Muscle layer of colon (tissue), 2 donors: ENCODE data around the gene FLII.

ENCODE experiments used
- H3K27ac ChIP-seq: one replicate; pipeline ENCODE4 v1.7.0; 2013; ENCODE audit warnings: low read depth, mild to moderate bottlenecking, low read length, moderate library complexity
- H3K27me3 ChIP-seq, 2 donors: one replicate each; pipeline ENCODE4 v1.7.0; 2013; ENCODE audit warnings: low read length in 2 of 2, mild to moderate bottlenecking in 2 of 2; ENCODE audit not compliant: insufficient read depth in 2 of 2, control insufficient read depth in 1 of 2
- H3K36me3 ChIP-seq: one replicate; pipeline ENCODE4 v1.7.0; 2013; ENCODE audit warnings: mild to moderate bottlenecking, low read length; ENCODE audit not compliant: insufficient read depth
- H3K4me1 ChIP-seq: one replicate; pipeline ENCODE4 v1.7.0; 2013; ENCODE audit warnings: mild to moderate bottlenecking, low read length; ENCODE audit not compliant: insufficient read depth
- H3K4me3 ChIP-seq, 2 donors: one replicate each; pipeline ENCODE4 v1.7.0; 2013; ENCODE audit warnings: low read length in 2 of 2, low read depth in 1 of 2, mild to moderate bottlenecking in 1 of 2, moderate library complexity in 1 of 2
- H3K9ac ChIP-seq: one replicate; pipeline ENCODE4 v1.7.0; 2013; ENCODE audit warnings: low read length
- H3K9me3 ChIP-seq: one replicate; pipeline ENCODE4 v1.7.0; 2013; ENCODE audit warnings: mild to moderate bottlenecking, low read length
- donor health status: abdominal sarcoma.
- donor health status: Adenocarcinoma of cecum.

The FLII gene

DNA sequence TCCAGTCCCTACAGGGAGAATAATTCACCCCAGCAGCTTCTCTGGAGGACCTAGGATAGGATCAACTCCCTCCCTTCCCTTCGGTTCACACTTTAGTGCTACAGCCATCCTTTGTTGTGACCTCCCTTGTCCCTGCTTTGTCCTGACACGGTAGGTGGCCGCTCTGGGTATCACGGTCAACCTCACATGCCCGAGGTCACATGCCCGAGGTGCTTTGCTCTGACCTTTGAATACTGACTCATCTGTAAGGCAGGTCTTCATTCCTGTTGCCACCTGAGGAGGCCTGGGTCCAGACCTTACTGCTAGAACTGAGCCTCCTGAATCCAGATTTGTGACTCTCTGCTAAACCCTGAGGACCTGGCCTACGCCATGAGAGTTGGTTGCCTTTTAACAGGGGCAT lies 55.2 kb downstream of the FLII start:
- H3K36me3 ChIP-seq: peaks cover 61% of the 10 kb centered on the region
- no peak overlapping the region for H3K27ac ChIP-seq
- H3K9me3 ChIP-seq: no peaks in the 10 kb centered on the region
- no peaks in the 10 kb centered on the region for H3K27me3 ChIP-seq
- H3K4me3 ChIP-seq: no peak overlapping the region
- peaks cover 19% of the 10 kb centered on the region for H3K4me1 ChIP-seq
- H3K9ac ChIP-seq: no peak overlapping the region

DNA sequence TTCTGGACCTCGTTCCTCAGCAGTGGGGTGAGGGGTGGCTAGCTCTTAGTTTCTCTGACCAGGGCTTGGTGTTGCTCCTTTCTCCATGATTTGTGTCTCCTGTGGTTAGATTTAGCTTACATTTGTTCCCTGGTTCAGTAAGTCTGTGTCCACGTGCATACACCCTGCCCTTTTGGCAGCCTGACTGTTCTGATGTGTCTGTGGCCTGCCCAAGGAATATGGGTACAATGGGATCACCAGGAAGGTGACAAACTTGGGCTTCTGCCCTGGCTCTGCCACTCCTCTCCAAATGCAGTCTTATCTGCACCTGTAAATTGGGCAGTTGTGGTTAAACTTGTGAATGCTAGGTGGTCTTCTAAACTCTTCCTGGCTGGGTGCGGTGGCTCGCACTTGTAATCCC lies 57.4 kb downstream of the FLII start:
- Histone ChIP-seq H3K27ac (no peak overlapping the region), H3K4me3 (no peak overlapping the region), H3K27me3 (no peaks in the 10 kb centered on the region), H3K4me1 (peaks cover 33% of the 10 kb centered on the region), H3K9ac (no peak overlapping the region), H3K9me3 (no peaks in the 10 kb centered on the region), H3K36me3 (peaks cover 55% of the 10 kb centered on the region)

DNA sequence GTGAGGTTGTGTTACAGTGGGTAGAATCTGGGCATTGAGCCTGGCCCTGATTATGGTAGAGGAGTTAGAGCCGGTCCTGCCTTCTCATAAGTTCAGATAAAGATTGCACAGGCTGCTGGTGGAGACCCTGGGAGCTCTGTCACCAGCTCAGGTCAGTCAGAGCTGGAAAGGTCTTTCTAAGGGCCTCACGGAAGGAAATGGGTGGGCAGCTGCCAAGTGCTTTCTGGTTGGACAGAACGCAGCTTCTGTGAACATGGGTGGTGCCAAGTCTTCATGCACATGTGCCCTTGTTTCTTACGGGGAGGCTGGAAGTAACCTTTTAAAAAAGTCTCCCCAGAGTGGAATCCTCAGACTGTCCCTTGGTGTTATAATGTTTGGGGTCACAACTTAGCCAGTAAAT lies 60.0 kb downstream of the FLII start:
- Histone ChIP-seq H3K4me1 (peaks cover 30% of the 10 kb centered on the region), H3K36me3 (peaks cover 65% of the 10 kb centered on the region), H3K27me3 (no peaks in the 10 kb centered on the region), H3K4me3 (no peak overlapping the region), H3K27ac (no peak overlapping the region), H3K9ac (no peak overlapping the region), H3K9me3 (no peaks in the 10 kb centered on the region)

DNA sequence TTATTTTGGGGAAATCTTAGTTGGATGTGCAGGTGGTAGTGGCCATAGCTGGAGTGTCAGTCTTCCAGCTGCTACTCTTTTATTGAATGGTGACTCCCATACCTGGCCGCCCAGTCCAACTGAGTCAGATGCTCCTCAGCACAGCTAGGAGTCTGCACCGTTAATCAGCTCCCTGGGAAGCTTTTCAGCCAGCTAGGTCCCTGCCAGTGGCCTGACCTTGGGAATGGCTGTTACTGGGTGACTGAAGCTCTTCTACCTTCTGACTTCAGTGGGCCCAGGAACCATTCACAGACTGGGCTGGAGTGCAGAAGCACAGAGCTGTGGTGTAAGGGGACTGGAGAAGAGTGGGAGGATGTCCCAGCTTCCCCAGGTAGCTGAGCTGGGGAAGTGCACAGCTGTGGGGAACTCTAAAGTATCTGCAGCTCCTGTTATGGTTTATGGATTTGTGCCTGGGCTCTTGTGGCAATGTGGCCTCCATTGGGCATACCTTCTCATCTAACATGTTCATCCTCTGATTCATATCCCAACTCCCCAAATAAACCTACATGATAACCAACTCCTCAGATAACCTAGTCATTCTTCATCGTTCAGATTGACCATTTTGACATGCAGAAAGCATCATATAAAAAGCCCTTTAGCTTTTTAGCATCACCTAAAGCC lies 60.9 kb downstream of the FLII start:
- Histone ChIP-seq H3K36me3 (peaks cover 60% of the 10 kb centered on the region), H3K9me3 (no peaks in the 10 kb centered on the region), H3K27me3 (no peaks in the 10 kb centered on the region), H3K4me3 (no peak overlapping the region), H3K27ac (no peak overlapping the region), H3K4me1 (peaks cover 30% of the 10 kb centered on the region), H3K9ac (no peak overlapping the region)

DNA sequence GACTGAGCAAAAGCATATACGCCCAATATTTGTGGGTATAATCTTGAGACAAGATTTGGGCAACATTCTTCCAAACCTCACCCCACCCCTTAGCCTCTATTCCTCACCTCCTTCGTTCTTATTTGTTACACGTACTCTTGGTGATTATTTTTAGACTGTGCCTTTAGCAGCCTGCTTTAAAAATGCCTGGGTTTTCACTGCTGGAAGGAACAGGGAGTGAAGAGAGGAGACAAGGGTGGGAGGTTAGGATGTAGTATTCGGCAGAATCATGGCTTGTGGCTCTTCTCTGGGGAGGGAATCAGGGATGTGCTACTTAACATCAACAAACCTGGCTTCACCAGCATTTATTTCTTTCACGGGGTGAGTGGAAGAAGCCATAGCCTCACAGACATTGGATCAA lies 63.3 kb downstream of the FLII start:
- Histone ChIP-seq H3K36me3 (peaks cover 50% of the 10 kb centered on the region), H3K4me1 (peaks cover 53% of the 10 kb centered on the region), H3K27ac (no peak overlapping the region)

More for the DNA sequence above, 63.3 kb downstream of the FLII start:
- Histone ChIP-seq H3K9me3 (no peaks in the 10 kb centered on the region), H3K4me3 (no peak overlapping the region), H3K27me3 (no peaks in the 10 kb centered on the region), H3K9ac (no peak overlapping the region)
